WI38 (cell line): Measurements from ENCODE around the gene AIP.

Experiments
- H3K4me3 ChIP-seq: 2 replicates; pipeline ENCODE4 v1.5.1; 2011; ENCODE audit warnings: low read depth, mild to moderate bottlenecking, control low read depth, low read length
- CTCF ChIP-seq: IDR thresholded peaks from 2 replicates; pipeline ENCODE4 v1.5.1; 2012; ENCODE audit warnings: low read depth, mild to moderate bottlenecking, control low read depth, low read length

The AIP gene

GRCh38 chr11:67528376-67528775 lies 45.5 kb downstream of the AIP start:
- TF ChIP-seq CTCF, result no peak
- H3K4me3 ChIP-seq, result no peak overlapping the region

GRCh38 chr11:67530282-67530592 lies 47.4 kb downstream of the AIP start:
- no peak for TF ChIP-seq CTCF
- no peak overlapping the region for H3K4me3 ChIP-seq

GRCh38 chr11:67532889-67533288 lies 50.1 kb downstream of the AIP start:
- no peak for TF ChIP-seq CTCF

GRCh38 chr11:67534070-67534679 lies 51.3 kb downstream of the AIP start:
- no peak for TF ChIP-seq CTCF
- no peak overlapping the region for H3K4me3 ChIP-seq

More at GRCh38 chr11:67532889-67533288, 50.1 kb downstream of the AIP start:
- no peak overlapping the region for H3K4me3 ChIP-seq

- H3K4me3 ChIP-seq, result no peak overlapping the region
- TF ChIP-seq CTCF, result no peak
Observed at GRCh38 chr11:67535561-67535960, 52.7 kb downstream of the AIP start.

- H3K4me3 ChIP-seq, result no peak overlapping the region
- no peak for TF ChIP-seq CTCF
Observed at GRCh38 chr11:67538306-67538705, 55.5 kb downstream of the AIP start.

GRCh38 chr11:67538823-67539505 lies 56.1 kb downstream of the AIP start:
- no peak overlapping the region for H3K4me3 ChIP-seq
- TF ChIP-seq CTCF, result no peak
